HFFc6 (cell line): ENCODE data around the gene ZYG11B. TPM values are rescaled to one million over a fixed set of nuclear protein-coding genes. Genes with fewer than 3 reads are reported as not detected.
"Not testable (repeated sequence)": the region's sequence is repeated elsewhere in the genome, so short reads cannot be mapped to it uniquely, and the experiment has no call there.

Source experiments
- DNase-seq: peaks from one replicate; pipeline ENCODE4 v3.0.0-alpha.2; 2018
- H3K27ac Mint-ChIP-seq: 2 replicates; pipeline ENCODE4 v1.8.0; 2020; ENCODE audit warnings: mild to moderate bottlenecking, mixed read lengths
- H3K27me3 Mint-ChIP-seq: 2 replicates; pipeline ENCODE4 v1.8.0; 2021; ENCODE audit warnings: mild to moderate bottlenecking, moderate library complexity, mixed read lengths; ENCODE audit not compliant: insufficient read depth
- H3K36me3 Mint-ChIP-seq: 2 replicates; pipeline ENCODE4 v1.8.0; 2021; ENCODE audit warnings: low read depth, mixed read lengths
- H3K4me1 Mint-ChIP-seq: 2 replicates; pipeline ENCODE4 v1.8.0; 2020; ENCODE audit warnings: low read depth, mixed read lengths
- H3K4me3 Mint-ChIP-seq: 2 replicates; pipeline ENCODE4 v1.8.0; 2020; ENCODE audit warnings: mild to moderate bottlenecking, moderate library complexity, mixed read lengths
- H3K9me3 Mint-ChIP-seq: 2 replicates; pipeline ENCODE4 v1.8.0; 2020; ENCODE audit warnings: mild to moderate bottlenecking, mixed read lengths
- CTCF ChIP-seq: fragments of 200-600 bp; sonication (generic); IDR thresholded peaks from 2 replicates; pipeline ENCODE4 v1.5.0; 2021; ENCODE audit warnings: antibody characterized with exemption, mild to moderate bottlenecking
- total RNA-seq, 6 experiments: library from RNA; stranded (reverse); fragmentation: NEBNext Ultra II Directional; extraction: Animal tissue kit (Norgen Biotek cat#: 25700); gene quantifications; 2 replicates in 1 of 6; 3 replicates in 5 of 6; pipeline ENCODE4 v1.2.3, GENCODE V29; 2021

ZYG11B gene
- total RNA-seq, 6 experiments from 2014 or later: 23.5 to 31.3 (median 28.4) TPM

DNA sequence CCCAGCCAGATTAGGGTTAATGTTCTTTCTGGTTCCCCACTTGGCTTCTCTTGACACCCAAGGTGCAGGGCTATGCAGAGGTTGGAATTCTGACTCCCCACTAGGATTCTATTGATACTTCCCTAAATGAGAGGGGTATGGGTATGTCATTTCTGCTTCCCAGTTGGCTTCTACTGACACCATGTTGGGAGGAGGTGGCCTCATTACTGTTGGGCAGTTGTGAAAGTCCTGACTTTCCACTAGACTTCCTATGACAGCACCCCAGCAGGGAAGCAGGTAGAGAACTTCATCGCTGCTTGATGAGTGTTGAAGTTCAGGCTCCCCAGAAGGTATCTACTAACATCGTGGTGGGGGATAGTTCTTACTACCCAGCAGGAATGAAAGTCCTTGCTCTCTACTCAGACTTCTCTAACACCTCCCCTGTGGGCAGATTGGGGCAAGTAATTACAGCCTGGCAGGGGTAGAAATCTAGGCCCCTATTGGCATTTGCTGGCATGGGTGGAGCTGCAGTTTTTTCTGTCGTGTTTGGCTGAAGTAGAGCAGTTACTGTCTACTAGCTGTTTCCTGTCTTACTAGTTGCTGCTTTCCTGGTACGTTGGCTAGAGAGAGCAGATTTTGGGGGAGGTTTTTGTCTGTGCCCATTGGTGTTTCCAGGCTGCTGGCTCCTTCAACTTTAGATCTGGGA lies 41.5 kb downstream of the ZYG11B start:
- Mint-ChIP-seq H3K36me3 (peaks cover 17% of the 10 kb centered on the region), H3K27ac (no peak overlapping the region), H3K9me3 (no peaks in the 10 kb centered on the region), H3K27me3 (peaks cover 3% of the 10 kb centered on the region; the same call in 1 of the 2 replicates), H3K4me1 (no peaks in the 10 kb centered on the region), H3K4me3 (no peak overlapping the region)
- no peak for TF ChIP-seq CTCF
- DNase-seq: no peak

- Mint-ChIP-seq H3K27me3 (peaks cover 3% of the 10 kb centered on the region; the same call in 1 of the 2 replicates), H3K9me3 (no peaks in the 10 kb centered on the region), H3K4me1 (no peaks in the 10 kb centered on the region), H3K36me3 (peaks cover 21% of the 10 kb centered on the region), H3K4me3 (no peak overlapping the region), H3K27ac (no peak overlapping the region)
- no peak for DNase-seq
- TF ChIP-seq CTCF: no peak
Observed at GRCh38 chr1:52769346-52770033, 43.2 kb downstream of the ZYG11B start.

GRCh38 chr1:52771384-52771783 lies 45.1 kb downstream of the ZYG11B start:
- no peak overlapping the region for H3K4me3 Mint-ChIP-seq
- peaks cover 3% of the 10 kb centered on the region; the same call in 1 of the 2 replicates for H3K27me3 Mint-ChIP-seq
- no peak for DNase-seq
- H3K36me3 Mint-ChIP-seq: peaks cover 25% of the 10 kb centered on the region
- TF ChIP-seq CTCF: no peak
- H3K9me3 Mint-ChIP-seq: no peaks in the 10 kb centered on the region
- no peaks in the 10 kb centered on the region for H3K4me1 Mint-ChIP-seq
- no peak overlapping the region; the same call in 1 of the 2 replicates for H3K27ac Mint-ChIP-seq

DNA sequence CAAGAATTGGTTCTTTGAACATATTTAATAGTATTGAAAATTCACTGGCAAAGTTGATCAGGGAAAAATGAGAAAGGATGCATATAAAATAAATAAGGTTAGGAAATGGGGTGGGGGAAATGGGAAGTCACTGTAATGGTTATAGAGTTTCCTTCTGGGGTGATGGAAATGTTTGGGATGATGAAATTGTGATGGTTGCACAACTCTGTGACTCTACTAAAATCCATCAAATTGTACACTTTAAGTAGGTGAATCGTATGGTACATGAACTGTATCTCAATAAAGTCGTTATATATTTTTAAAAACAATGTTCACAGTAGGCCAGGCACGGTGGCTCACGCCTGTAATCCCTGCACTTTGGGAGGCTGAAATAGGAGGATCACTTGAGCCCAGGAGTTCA lies 59.9 kb downstream of the ZYG11B start:
- Mint-ChIP-seq H3K27me3 (no peaks in the 10 kb centered on the region), H3K9me3 (no peaks in the 10 kb centered on the region), H3K4me3 (no peak overlapping the region), H3K36me3 (peaks cover 14% of the 10 kb centered on the region; the same call in 1 of the 2 replicates), H3K27ac (no peak overlapping the region), H3K4me1 (no peaks in the 10 kb centered on the region)
- no peak for TF ChIP-seq CTCF
- DNase-seq: no peak

GRCh38 chr1:52790429-52790828 lies 64.2 kb downstream of the ZYG11B start:
- not testable (repeated sequence) for H3K27ac Mint-ChIP-seq, H3K4me1 Mint-ChIP-seq, H3K36me3 Mint-ChIP-seq, H3K9me3 Mint-ChIP-seq, H3K4me3 Mint-ChIP-seq, DNase-seq, H3K27me3 Mint-ChIP-seq

GRCh38 chr1:52792036-52792435 lies 65.8 kb downstream of the ZYG11B start:
- H3K27me3 Mint-ChIP-seq: no peaks in the 10 kb centered on the region
- no peak overlapping the region for H3K27ac Mint-ChIP-seq
- H3K9me3 Mint-ChIP-seq: no peaks in the 10 kb centered on the region
- DNase-seq: no peak
- H3K4me3 Mint-ChIP-seq: no peak overlapping the region
- no peak for TF ChIP-seq CTCF
- peaks cover 4% of the 10 kb centered on the region; the same call in 1 of the 2 replicates for H3K36me3 Mint-ChIP-seq
- H3K4me1 Mint-ChIP-seq: no peaks in the 10 kb centered on the region

GRCh38 chr1:52793717-52794116 lies 67.5 kb downstream of the ZYG11B start:
- H3K4me3 Mint-ChIP-seq, DNase-seq, H3K27me3 Mint-ChIP-seq, H3K36me3 Mint-ChIP-seq, H3K9me3 Mint-ChIP-seq, H3K4me1 Mint-ChIP-seq, H3K27ac Mint-ChIP-seq: not testable (repeated sequence)
